ENCODE results near the gene SLC35G3. TPM values are rescaled to one million over a fixed set of nuclear protein-coding genes. Genes with fewer than 3 reads are reported as not detected.

Gene SLC35G3
- total RNA-seq = not detected

GRCh38 chr17:35194001-35194400, at the start of gene SLC35G3:
Gene SLC35G3 (minus strand): TSS chr17:35194393. CDS start chr17:35194307, 86 bp downstream.

GRCh38 chr17:35242805-35243560, 48.8 kb upstream of the SLC35G3 start, which contains the start of gene SLFN5:
Gene SLFN5 (plus strand): TSS chr17:35243072. CDS start chr17:35258691, 15,619 bp downstream.

GRCh38 chr17:35147375-35147905, 46.8 kb downstream of the SLC35G3 start, which contains the start of gene UNC45B:
Gene UNC45B (plus strand): TSS chr17:35147817. CDS start chr17:35148264, 447 bp downstream.

Other genes starting within 250 kb of the SLC35G3 start
- gene CCT6B, start 232.9 kb downstream of the SLC35G3 start, total RNA-seq = 4.5 TPM
- 19.1 TPM for gene ZNF830, start 232.9 kb downstream of the SLC35G3 start, total RNA-seq
- gene LIG3, start 213.9 kb downstream of the SLC35G3 start, total RNA-seq = 68.3 TPM
- 13.2 TPM for gene RFFL, start 130.7 kb downstream of the SLC35G3 start, total RNA-seq
- 10.3 TPM for gene RAD51D, start 74.5 kb downstream of the SLC35G3 start, total RNA-seq
- not detected for gene FNDC8, start 72.8 kb downstream of the SLC35G3 start, total RNA-seq
- gene NLE1, start 52.1 kb downstream of the SLC35G3 start, total RNA-seq = 24.4 TPM
- gene UNC45B, start 46.6 kb downstream of the SLC35G3 start, total RNA-seq = 14.8 TPM
- gene SLFN5, start 48.7 kb upstream of the SLC35G3 start, total RNA-seq = 17.3 TPM
- 14.7 TPM for gene SLFN11, start 179.2 kb upstream of the SLC35G3 start, total RNA-seq
- 11.5 TPM for gene SLFN12, start 238.1 kb upstream of the SLC35G3 start, total RNA-seq